Fibroblast of villous mesenchyme (primary cell): ENCODE results near the gene TNIK. TPM values are rescaled to one million over a fixed set of nuclear protein-coding genes. Genes with fewer than 3 reads are reported as not detected.

Experiments used
- DNase-seq: peaks from one replicate; pipeline ENCODE4 v3.0.0-alpha.2; 2010; ENCODE audit warnings: low read depth
- H3K4me3 ChIP-seq: 2 replicates; pipeline ENCODE4 v1.5.1; 2011; ENCODE audit warnings: low read depth, mild to moderate bottlenecking, low read length
- CTCF ChIP-seq: IDR thresholded peaks from 2 replicates; pipeline ENCODE4 v1.5.1; 2012; ENCODE audit warnings: low read depth, mild to moderate bottlenecking, low read length; ENCODE audit not compliant: insufficient read depth
- total RNA-seq: library from RNA; depleted of rRNA; stranded (reverse); fragments of >200 nt; gene quantifications from 2 replicates; pipeline ENCODE4 v1.2.3, GENCODE V29; 2012

The TNIK gene
- total RNA-seq, 1 donor: 5.2 TPM

GRCh38 chr3:171412473-171412872, 47.7 kb downstream of the TNIK start:
- no peak for DNase-seq
- H3K4me3 ChIP-seq: no peak overlapping the region
- TF ChIP-seq CTCF: no peak

GRCh38 chr3:171412054-171412453, 48.2 kb downstream of the TNIK start:
- DNase-seq: no peak
- H3K4me3 ChIP-seq: no peak overlapping the region
- TF ChIP-seq CTCF: no peak

DNA sequence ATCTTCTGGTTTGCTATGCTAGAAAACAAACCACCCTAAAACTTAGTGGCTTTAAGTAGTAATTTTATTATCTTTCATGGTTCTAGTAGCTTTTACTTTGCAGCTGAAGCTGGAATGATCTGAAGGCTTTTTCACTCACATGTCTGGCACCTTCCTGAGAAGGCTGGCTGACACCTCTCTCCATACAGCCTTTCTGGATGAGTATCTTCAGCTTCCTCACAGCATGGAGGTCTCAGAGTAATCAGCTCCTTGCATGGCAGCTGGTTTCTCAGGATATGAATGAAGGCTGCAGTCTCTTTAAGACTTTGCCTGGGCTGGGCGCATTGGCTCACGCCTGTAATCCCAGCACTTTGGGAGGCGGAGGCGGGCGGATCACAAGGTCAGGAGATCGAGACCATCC, 50.0 kb downstream of the TNIK start:
- DNase-seq: no peak
- TF ChIP-seq CTCF: no peak
- H3K4me3 ChIP-seq: no peak overlapping the region

DNA sequence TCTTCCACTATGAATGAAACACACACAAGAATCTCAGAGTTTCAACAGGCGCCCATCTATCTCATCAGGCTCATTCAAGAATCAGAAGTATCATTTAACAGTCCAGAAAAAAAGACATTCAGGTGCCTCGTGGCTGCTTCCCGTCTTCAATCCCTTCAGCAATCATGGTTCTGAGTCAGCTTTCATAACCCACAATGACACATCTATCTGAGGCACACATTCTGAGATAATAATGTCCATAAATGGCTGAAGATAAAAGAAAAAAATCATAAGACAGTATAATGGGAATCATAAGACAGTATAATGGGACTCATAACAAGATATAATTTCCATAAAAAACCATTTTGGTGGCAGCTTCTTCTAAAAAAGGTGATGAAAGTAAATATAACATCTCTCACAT, 52.4 kb downstream of the TNIK start:
- peak; percentile 67 for DNase-seq
- no peak overlapping the region for H3K4me3 ChIP-seq
- TF ChIP-seq CTCF: no peak

- TF ChIP-seq CTCF: no peak
- H3K4me3 ChIP-seq: no peak overlapping the region
- no peak for DNase-seq
These were observed 55.7 kb downstream of the TNIK start for GRCh38 chr3:171404376-171404967.

DNA sequence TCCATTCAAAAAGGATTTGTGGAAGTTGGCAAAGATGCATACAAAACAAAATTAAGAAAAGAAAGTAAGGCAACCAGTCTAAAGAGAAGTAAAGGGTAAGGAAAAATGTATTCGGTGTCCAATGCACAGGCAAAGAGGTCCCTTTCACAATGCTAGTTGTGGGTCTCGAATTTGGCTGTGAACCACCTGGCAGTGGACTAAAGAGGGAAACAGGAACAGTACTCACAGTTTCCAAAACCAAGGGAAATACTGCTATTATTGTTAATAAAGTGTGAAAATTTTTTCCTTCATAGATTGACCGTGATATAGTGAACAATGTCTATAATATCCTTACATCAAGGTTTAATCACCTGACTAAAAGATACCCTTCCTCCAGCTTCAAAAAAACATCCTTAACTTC, 57.9 kb downstream of the TNIK start:
- DNase-seq: no peak
- H3K4me3 ChIP-seq: no peak overlapping the region
- TF ChIP-seq CTCF: no peak

DNA sequence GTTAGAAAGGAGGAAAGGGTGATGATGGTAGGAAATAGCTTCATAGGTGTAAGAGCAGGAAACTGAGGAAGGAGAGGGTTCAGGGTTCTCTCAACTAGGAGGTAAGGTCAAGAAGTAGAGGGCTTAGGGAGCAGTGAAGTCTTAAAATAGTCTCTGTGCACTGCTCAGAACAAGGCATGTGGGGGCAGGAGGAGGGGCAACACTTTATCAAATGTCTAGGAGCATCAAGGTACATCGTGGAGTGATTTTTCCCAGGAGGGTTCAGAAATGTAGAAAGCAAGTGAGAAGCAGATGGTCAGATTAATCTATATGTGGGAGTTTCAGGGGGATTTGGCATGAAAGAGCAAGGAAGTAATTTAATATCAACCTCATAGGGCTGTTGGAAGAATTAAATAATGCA, 58.8 kb downstream of the TNIK start:
- no peak for DNase-seq
- no peak for TF ChIP-seq CTCF
- no peak overlapping the region for H3K4me3 ChIP-seq
